Measurements from ENCODE around the gene NDUFA13.

The NDUFA13 gene

DNA sequence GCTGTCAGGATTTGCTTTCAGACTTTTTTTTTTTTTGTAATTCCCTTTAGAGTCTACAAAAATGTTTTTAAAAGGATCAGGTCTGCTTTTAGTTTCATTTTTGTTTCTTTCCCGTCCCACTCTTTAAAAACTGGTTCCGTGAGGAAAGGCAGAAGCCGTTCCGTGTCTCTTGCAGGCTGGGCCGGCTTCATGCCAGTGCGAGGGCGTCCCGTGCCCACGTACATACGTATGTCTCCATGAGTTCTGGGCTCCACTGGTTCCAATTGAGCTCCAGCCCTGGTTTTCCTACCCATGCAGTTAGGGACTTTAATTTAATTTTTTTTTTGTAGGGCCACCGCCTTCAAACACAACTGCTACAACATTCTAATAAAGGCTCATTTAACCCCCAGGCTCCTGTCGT lies 9.4 kb upstream of the NDUFA13 start:
- no peak for DNase-seq (ENCODE audit: extremely low read depth in 1 of 2, low read depth in 1 of 2)

DNA sequence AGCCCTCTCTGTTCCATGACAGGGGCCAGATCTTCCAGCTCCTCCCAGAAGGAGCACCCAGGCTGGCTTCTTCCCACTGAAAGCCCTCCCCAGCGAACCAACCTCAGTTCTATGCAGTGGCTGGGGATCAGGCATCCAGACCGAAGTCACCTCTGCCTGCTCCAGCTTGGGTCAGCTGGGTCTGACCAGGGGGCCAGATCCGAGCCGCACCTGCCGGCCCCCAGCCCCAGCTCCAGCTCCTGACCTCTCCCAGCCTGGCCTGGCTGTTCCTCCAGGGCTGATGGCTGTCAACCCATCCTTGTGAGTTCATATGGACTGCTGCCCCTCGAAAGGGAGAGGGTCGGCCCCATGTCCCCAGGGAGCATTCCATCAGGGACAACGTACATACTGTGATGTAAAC lies 8.7 kb upstream of the NDUFA13 start:
- no peak for DNase-seq (ENCODE audit: extremely low read depth in 1 of 2, low read depth in 1 of 2)

GRCh38 chr19:19508217-19508616 lies 7.8 kb upstream of the NDUFA13 start:
- no peak for DNase-seq (ENCODE audit: extremely low read depth in 1 of 2, low read depth in 1 of 2)

DNA sequence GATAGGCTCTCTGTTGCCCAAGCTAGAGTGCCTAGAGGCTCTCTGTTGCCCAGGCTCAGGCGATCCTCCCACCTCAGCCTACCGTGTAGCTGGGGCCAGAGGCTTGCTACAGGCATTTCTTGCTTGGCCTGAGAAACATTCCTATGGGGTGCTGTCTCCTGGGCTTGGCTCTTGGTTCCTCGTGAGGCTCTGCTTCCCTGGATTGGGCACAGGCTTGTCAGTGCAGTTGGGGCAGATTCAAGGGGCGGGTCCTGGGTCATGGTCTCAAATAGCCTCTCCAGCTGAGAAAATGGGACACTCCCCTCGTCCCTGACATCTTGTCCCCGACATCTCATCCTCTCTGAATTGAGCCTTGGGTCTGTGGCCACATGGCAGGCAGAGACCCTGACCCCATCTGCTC lies 5.6 kb upstream of the NDUFA13 start:
- no peak for DNase-seq (ENCODE audit: extremely low read depth in 1 of 2, low read depth in 1 of 2)

DNA sequence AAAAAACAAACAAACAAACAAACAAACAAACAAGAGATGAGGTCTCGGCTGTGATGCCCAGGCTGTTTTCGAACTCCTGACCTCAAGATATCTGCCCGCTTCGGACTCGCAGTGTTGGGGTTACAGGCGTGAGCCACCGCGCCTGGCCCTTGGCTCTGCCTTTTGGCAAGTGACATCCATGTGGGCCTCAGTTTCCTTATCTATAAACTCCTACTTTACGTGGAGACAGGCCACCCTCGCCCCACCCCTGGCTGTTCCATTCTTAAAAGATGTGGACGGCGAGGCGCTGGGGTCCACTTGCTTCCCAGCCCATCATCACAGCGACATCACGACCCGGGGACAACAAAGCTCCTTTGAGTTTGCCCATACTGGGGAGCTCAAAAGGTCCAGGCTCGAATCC lies 2.3 kb upstream of the NDUFA13 start:
- DNase-seq (ENCODE audit: extremely low read depth in 1 of 2, low read depth in 1 of 2) = no peak

GRCh38 chr19:19514215-19514657 lies 1.8 kb upstream of the NDUFA13 start:
- no peak for DNase-seq (ENCODE audit: extremely low read depth in 1 of 2, low read depth in 1 of 2)

- DNase-seq (ENCODE audit: extremely low read depth in 1 of 2, low read depth in 1 of 2) = no peak
These were observed 964 bp upstream of the NDUFA13 start, which contains the start of gene TSSK6 for GRCh38 chr19:19514881-19515641. Gene TSSK6, minus strand, starts transcription at chr19:19515548. Its CDS starts 121 bp downstream, at chr19:19515427.

GRCh38 chr19:19517235-19517619 lies 1.2 kb downstream of the NDUFA13 start:
- no peak for DNase-seq (ENCODE audit: extremely low read depth in 1 of 2, low read depth in 1 of 2)

GRCh38 chr19:19520989-19521388 lies 5.0 kb downstream of the NDUFA13 start:
- no peak for DNase-seq (ENCODE audit: extremely low read depth in 1 of 2, low read depth in 1 of 2)

DNA sequence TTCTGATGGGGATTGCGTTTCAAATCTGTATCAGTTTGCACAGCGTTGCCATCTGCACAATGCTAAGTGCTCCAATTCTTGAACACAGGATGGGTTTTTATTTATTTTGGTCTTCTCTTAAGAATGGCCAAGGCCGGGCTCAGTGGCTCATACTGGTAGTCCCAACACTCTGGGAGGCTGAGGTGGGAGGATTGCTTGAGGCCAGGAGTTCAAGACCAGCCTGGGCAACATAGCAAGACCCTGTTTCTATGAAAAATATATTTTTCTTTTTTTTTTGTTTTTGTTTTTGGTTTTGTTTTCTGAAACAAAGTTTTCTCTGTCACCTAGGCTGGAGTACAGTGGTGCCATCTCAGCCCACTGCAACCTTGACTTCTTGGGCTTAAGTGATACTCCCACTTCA lies 7.2 kb downstream of the NDUFA13 start:
- DNase-seq (ENCODE audit: extremely low read depth in 1 of 2, low read depth in 1 of 2) = no peak

DNA sequence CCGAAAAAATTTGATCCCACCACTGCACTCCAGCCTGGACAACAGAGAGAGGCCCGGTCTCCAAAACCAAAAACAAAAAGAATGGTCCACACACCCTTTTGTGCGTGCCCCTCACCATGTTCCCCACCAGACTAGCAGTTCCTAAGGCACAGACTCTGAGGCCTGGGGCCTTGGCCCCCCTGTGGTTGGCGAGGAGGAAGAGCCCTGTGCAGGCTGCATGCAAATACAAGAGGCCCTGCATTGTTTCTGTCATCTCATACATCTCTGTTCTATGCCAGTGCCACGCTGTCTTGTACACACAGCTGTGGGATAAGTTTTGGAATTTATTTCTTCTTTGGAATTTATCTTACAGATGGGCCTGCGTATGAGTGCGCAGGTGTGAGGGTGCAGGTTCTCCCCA lies 8.0 kb downstream of the NDUFA13 start:
- no peak for DNase-seq (ENCODE audit: extremely low read depth in 1 of 2, low read depth in 1 of 2)

DNA sequence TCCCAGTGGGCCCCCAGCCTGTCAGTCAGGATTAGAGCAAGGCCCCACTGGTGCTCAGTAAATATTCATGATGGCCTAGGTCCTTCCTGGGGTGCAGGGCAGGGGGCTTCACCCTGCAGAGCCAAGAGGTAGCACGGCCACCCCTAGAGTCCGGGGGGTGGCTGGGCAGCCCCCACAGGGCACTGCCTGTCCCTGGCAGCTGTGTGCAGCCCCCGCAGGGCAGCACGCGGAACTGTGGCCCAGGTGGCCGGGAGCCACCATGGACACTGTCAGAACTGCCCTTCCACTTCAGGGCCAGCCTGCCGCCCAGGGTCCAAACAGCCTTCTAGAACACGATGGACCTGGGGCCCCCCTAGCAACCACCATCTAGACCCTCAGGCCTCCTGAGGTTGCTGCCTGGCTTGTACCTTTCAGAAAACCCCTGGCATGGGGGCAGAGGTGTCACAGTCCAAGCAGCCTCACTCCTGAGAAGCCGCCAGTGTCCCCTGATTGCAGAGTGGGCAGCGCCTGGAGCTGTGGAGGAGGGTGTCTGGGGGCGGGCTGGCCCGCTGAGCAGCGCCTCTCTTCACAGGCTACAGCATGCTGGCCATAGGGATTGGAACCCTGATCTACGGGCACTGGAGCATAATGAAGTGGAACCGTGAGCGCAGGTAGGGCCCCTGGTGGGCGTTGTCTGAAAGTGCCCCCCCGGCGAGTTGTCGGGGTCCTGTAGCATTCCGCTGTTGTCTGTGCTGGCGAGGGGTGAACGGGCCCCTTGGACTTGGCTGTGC lies 9.8 kb downstream of the NDUFA13 start:
- DNase-seq (ENCODE audit: extremely low read depth in 1 of 2, low read depth in 1 of 2) = no peak

GRCh38 chr19:19526581-19527370 lies 10.8 kb downstream of the NDUFA13 start:
- no peak for DNase-seq (ENCODE audit: extremely low read depth in 1 of 2, low read depth in 1 of 2)

- DNase-seq (ENCODE audit: extremely low read depth in 1 of 2, low read depth in 1 of 2) = no peak
These were observed 11.3 kb downstream of the NDUFA13 start for GRCh38 chr19:19527371-19527656.

- DNase-seq (ENCODE audit: extremely low read depth in 1 of 2, low read depth in 1 of 2) = no peak
These were observed 11.9 kb downstream of the NDUFA13 start for GRCh38 chr19:19527674-19528625.

DNA sequence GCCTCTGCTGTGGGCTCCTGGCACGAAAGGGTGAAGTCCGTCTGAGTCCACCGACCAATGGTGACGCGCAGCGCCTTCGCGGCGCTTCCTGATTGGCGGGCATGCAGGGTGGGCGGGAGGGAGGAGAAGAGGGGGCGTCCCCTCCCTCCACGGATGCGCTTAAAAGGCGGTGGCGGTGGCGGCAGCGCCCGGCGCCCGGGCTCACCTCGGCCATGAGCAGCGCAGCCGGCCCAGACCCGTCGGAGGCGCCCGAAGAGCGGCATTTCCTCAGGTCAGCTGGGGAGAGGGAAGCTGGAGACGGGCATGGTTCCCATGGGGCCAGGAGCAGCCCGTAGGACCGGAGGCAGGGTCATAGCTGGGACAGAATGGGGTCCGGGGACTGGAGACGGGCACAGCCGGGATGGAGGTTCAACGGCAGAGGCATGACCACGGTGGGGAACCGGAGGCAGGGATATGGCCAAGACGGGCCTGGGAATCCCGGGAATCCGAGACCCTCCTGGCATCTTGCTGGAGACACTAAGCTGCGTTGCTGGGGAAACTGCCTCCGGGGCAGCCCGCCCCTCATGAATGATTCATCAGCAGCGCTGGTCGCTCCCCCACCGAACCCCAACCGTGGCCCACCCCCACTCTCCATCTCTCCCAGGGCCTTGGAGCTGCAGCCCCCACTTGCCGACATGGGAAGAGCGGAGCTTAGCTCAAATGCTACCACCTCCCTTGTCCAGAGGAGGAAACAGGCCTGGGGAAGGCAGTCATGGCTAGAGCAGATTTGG lies 12.9 kb downstream of the NDUFA13 start, which contains the start of gene YJEFN3:
TSS of gene YJEFN3 (plus strand) at position 191 of the 770 bp plus-strand sequence. CDS start at position 213, 22 bp downstream.
- DNase-seq (ENCODE audit: extremely low read depth in 1 of 2, low read depth in 1 of 2) = no peak

- no peak for DNase-seq (ENCODE audit: extremely low read depth in 1 of 2, low read depth in 1 of 2)
These were observed 13.9 kb downstream of the NDUFA13 start for GRCh38 chr19:19529783-19530422.

DNA sequence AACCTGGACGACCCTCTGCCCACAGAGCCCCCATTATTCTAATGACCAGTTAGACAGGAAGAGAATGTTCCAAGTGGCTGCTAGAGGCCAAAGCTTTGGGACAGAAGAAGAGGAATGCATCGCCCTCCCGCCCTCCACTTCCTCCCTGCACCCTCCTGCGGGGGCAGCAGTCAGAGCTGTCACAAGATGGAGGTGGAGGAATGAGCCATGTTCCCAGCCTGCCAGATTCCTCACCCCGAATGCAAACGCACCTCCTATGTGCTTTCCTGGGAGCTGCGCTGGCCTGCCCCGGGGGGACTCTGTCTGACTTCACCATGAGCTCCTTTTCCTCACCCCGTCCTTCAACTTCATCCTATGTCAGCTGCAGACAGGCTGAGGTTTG lies 14.4 kb downstream of the NDUFA13 start:
- no peak for DNase-seq (ENCODE audit: extremely low read depth in 1 of 2, low read depth in 1 of 2)

- DNase-seq (ENCODE audit: extremely low read depth in 1 of 2, low read depth in 1 of 2) = no peak
These were observed 14.9 kb downstream of the NDUFA13 start for GRCh38 chr19:19530889-19531288.
